Measurements from ENCODE around the gene RADIL.

- TF ChIP-seq POLR2AphosphoS5 (IDR thresholded peaks at IDR 0.05) = no peak
- TF ChIP-seq, protein P1, sequence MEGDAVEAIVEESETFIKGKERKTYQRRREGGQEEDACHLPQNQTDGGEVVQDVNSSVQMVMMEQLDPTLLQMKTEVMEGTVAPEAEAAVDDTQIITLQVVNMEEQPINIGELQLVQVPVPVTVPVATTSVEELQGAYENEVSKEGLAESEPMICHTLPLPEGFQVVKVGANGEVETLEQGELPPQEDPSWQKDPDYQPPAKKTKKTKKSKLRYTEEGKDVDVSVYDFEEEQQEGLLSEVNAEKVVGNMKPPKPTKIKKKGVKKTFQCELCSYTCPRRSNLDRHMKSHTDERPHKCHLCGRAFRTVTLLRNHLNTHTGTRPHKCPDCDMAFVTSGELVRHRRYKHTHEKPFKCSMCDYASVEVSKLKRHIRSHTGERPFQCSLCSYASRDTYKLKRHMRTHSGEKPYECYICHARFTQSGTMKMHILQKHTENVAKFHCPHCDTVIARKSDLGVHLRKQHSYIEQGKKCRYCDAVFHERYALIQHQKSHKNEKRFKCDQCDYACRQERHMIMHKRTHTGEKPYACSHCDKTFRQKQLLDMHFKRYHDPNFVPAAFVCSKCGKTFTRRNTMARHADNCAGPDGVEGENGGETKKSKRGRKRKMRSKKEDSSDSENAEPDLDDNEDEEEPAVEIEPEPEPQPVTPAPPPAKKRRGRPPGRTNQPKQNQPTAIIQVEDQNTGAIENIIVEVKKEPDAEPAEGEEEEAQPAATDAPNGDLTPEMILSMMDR (IDR thresholded peaks at IDR 0.05) = no peak
- no peak for TF ChIP-seq POLR2A (IDR thresholded peaks at IDR 0.05)
Observed at GRCh38 chr7:4833691-4834600, 49.6 kb downstream of the RADIL start.

Measured in gastroesophageal sphincter (tissue), 3 donors.